GM21825 (cell line): Measurements from ENCODE around the gene TRIM52.
A peak's percentile ranks its signal among the peaks of the same experiment; 100 is the strongest.
"Not testable (repeated sequence)": the region's sequence is repeated elsewhere in the genome, so short reads cannot be mapped to it uniquely, and the experiment has no call there.

ENCODE experiments used
- ATAC-seq: cut with Tn5 transposase; IDR thresholded peaks from one replicate; pipeline ENCODE4 v1.9.1; 2021; ENCODE audit warnings: mild to moderate bottlenecking, moderate library complexity; ENCODE audit not compliant: unreplicated experiment

Gene TRIM52

DNA sequence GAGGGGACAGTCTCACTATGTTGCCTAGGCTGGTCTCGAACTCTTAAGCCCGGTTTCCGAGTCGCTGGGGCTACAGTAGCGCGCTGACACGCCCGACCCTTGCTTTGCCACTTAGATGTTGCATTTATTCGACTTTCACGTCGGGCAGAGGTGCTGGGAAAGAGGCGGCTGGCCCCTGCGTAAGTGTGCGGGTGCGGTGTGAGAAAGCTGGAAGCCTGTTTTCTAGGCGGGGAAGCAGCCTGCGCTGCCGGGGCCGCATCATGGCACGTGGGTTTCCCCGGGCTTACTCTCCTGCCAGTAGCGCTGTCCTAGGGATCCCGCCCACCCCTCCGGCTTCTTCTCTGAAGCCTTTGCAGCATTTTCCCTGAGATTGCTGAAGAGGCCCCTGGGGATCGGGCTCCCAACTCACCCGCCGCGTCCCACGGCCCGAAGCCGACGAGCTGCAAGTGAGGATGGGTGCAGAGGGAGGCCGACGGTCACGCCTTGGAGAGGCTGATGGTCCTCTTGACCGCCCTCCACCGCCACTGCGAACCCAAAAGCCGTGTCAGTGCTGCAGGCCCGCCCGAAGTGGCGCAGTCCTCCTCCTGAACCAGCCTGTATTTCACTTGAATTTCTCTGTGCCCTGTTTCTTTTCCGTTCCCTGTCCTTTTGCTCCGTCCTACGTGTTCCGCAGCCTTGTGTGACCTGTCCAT, 43.7 kb downstream of the TRIM52 start:
- ATAC-seq, result peak; percentile 18

- ATAC-seq, result no peak
These were observed 44.6 kb downstream of the TRIM52 start for GRCh38 chr5:181215997-181216989.

GRCh38 chr5:181214249-181214648, 46.7 kb downstream of the TRIM52 start:
- not testable (repeated sequence) for ATAC-seq

DNA sequence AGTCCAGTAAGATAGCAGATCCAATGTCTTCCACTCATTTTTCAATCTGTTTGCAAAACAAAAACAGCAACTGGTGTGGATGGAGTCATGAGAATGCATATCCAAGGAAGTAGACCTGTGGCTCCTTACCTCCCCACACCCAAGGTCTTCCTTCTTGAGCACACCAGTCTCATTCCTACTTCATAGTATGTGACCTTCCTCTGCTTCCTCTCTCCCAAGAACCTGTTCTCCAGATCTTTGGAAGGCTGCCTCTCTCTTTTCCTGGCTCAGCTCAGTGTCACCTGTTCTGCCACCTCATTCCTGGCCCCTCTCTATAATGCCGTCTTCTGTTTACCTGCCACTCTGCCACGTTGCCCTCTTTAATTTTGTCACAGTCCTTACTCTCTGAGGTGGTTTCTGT, 48.0 kb downstream of the TRIM52 start:
- no peak for ATAC-seq

GRCh38 chr5:181212080-181212479, 48.9 kb downstream of the TRIM52 start:
- ATAC-seq, result no peak

DNA sequence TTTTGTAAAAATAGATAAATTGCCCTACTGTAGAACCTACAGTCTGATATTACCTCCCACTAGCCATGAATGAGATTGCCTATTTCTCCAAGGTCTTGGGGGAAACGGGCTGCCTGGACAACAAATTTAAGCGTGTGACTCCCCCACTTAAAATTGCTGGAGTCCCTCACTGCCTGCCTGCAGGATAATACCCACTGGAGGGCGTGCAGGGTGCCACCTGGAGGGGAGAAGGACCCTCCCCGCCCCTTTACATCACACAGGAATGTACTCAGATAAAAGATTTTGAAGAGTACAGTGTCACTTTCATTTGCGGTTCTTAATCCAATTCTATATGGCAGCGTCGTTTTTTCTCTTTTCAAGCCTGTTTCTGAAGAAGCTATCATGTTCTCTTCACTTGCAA, 49.7 kb downstream of the TRIM52 start:
- no peak for ATAC-seq

- ATAC-seq, result not testable (repeated sequence)
These were observed 50.2 kb downstream of the TRIM52 start for GRCh38 chr5:181210698-181211097.

DNA sequence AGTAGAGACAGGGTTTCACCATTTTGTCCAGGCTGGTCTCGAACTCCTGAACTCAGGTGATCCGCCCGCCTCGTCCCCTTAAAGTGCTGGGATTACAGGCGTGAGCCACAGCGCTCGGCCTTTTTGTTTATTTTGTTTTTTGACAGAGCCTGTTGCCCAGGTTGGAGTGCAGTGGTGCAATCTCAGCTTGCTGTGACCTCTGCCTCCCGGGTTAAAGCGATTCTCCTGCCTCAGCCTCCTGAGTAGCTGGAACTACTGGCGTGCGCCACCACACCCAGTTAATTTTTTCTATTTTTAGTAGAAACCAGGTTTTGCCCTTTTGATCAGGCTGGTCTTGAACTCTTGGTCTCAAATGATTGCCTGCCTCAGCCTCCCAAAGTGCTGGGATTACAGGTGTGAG, 50.8 kb downstream of the TRIM52 start:
- ATAC-seq, result not testable (repeated sequence)

GRCh38 chr5:181209006-181209405, 51.9 kb downstream of the TRIM52 start:
- not testable (repeated sequence) for ATAC-seq

GRCh38 chr5:181207960-181208253, 53.0 kb downstream of the TRIM52 start:
- no peak for ATAC-seq

GRCh38 chr5:181207214-181207959, 53.6 kb downstream of the TRIM52 start:
- ATAC-seq, result no peak

DNA sequence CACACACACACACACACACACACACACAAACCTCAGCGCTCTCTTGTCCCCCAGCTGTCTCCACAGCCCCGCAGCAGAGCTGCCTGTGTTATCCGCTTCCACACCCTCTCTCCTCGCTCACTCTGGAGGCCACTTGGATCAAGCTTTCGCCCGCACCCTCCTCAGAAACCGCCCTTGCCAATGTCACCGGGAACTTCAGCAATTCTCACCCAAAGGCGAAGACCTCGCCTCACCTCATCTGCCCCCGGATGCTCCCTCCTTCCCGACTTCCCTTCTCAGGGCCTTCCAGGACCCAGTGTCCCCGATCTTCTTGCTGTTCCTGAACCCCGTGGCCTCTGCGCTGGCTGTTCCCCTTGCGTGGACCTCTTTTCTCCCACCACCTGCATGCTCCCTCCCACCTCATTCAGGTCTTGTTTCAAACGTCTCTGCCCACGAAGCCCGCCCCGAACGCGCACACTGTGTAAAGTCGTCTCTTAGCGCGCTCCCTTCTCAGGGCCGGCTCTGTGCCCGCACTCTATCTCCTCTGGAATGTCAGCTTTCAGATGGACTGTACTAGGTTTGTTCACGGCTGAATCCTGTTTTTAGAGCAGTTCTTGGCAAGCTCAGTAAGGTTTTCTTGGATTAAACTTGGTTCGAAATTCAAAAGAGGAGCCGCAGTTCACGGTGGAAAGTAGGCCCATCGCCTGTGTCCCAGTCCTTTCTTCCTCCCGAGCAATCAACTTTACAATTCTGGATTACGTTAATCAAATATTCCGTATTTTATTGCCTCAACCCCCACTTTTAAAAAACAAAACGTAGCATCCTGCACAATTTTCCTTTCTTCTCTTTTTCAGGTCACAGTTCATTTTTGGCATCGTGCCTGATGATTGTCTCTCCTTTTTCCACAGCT, 54.9 kb downstream of the TRIM52 start:
- ATAC-seq, result no peak
